Stimulated activated CD4-positive, alpha-beta T cell treated with anti-CD3 and anti-CD28 coated beads, Interleukin-2, amount 100 ng/mL, for 4 hours (primary cell): ENCODE data around the gene YTHDF1.

Experiments
- DNase-seq: peaks from one replicate; pipeline ENCODE4 v3.0.0-alpha.2; 2020; ENCODE audit warnings: low read depth

Gene YTHDF1

GRCh38 chr20:63185215-63185796 lies 30.6 kb downstream of the YTHDF1 start:
- DNase-seq = no peak

GRCh38 chr20:63183422-63184146 lies 32.3 kb downstream of the YTHDF1 start:
- peak; percentile 24 for DNase-seq

- no peak for DNase-seq
Observed at GRCh38 chr20:63182946-63183415, 33.0 kb downstream of the YTHDF1 start.

GRCh38 chr20:63182425-63182824 lies 33.5 kb downstream of the YTHDF1 start:
- no peak for DNase-seq

- no peak for DNase-seq
Observed at GRCh38 chr20:63181226-63181625, 34.7 kb downstream of the YTHDF1 start.

- DNase-seq = no peak
Observed at GRCh38 chr20:63180569-63181185, 35.3 kb downstream of the YTHDF1 start.

- no peak for DNase-seq
Observed at GRCh38 chr20:63179687-63180568, 36.0 kb downstream of the YTHDF1 start.

GRCh38 chr20:63178889-63179686 lies 36.8 kb downstream of the YTHDF1 start:
- peak; percentile 76 for DNase-seq

GRCh38 chr20:63178446-63178820 lies 37.5 kb downstream of the YTHDF1 start:
- no peak for DNase-seq

- no peak for DNase-seq
Observed at GRCh38 chr20:63177785-63178445, 38.0 kb downstream of the YTHDF1 start.

- no peak for DNase-seq
Observed at GRCh38 chr20:63177134-63177784, 38.7 kb downstream of the YTHDF1 start.

GRCh38 chr20:63176427-63177133 lies 39.4 kb downstream of the YTHDF1 start:
- DNase-seq = no peak

GRCh38 chr20:63176034-63176426 lies 39.9 kb downstream of the YTHDF1 start:
- DNase-seq = no peak

- no peak for DNase-seq
Observed at GRCh38 chr20:63175038-63175895, 40.7 kb downstream of the YTHDF1 start.

- DNase-seq = no peak
Observed at GRCh38 chr20:63174309-63175037, 41.5 kb downstream of the YTHDF1 start.

- DNase-seq = no peak
Observed at GRCh38 chr20:63173552-63174191, 42.3 kb downstream of the YTHDF1 start.

- DNase-seq = no peak
Observed at GRCh38 chr20:63172726-63173125, 43.2 kb downstream of the YTHDF1 start.

GRCh38 chr20:63171991-63172390 lies 43.9 kb downstream of the YTHDF1 start:
- DNase-seq = no peak
